ENCODE measurements around the gene C16orf86.

The C16orf86 gene

DNA sequence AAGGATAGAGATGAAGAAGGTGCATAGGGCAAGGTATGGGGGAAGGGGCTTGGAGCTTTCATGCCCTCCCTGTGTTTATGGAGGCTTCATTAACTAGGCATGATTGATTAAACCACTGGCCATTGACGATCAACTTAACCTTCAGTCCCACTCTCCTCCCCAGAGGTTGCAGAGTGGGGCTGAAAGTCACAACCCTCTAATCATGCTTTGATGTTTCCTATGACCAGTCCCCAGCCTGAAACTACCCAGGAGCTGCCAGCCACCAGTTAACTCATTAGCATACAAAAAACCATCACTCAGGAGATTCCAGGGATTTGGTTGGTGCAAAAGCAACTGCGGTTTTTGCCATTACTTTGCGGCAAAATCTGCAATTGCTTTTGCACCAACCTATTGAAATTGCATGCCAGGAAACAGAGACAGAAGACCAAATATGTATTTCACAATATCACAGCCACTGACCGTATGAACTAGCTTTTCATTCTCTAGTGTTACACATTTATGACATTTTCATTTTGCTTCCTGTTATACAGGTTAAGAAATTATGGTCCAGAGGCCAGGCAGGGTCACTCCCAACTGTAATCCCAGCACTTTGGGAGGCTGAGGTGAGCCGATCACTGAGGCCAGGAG lies 47.1 kb downstream of the C16orf86 start:
- Histone ChIP-seq H3K36me3 (no peaks in the 10 kb centered on the region), H3K9me3 (no peaks in the 10 kb centered on the region), H3K27ac (peak overlapping the region; percentile 82), H3K27me3 (no peaks in the 10 kb centered on the region), H3K4me1 (ENCODE audit: control insufficient read depth in 1 of 2, insufficient read depth in 1 of 2, low read depth in 1 of 2, low read length in 1 of 2) (peaks cover 64 to 77% of the 10 kb centered on the region in 2 experiments), H3K4me3 (ENCODE audit: low read depth in 1 of 2, low read length in 1 of 2) (peak overlapping the region; percentile 9 to 13)
- TF ChIP-seq, protein P1, sequence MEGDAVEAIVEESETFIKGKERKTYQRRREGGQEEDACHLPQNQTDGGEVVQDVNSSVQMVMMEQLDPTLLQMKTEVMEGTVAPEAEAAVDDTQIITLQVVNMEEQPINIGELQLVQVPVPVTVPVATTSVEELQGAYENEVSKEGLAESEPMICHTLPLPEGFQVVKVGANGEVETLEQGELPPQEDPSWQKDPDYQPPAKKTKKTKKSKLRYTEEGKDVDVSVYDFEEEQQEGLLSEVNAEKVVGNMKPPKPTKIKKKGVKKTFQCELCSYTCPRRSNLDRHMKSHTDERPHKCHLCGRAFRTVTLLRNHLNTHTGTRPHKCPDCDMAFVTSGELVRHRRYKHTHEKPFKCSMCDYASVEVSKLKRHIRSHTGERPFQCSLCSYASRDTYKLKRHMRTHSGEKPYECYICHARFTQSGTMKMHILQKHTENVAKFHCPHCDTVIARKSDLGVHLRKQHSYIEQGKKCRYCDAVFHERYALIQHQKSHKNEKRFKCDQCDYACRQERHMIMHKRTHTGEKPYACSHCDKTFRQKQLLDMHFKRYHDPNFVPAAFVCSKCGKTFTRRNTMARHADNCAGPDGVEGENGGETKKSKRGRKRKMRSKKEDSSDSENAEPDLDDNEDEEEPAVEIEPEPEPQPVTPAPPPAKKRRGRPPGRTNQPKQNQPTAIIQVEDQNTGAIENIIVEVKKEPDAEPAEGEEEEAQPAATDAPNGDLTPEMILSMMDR (IDR thresholded peaks at IDR 0.05): no peak

DNA sequence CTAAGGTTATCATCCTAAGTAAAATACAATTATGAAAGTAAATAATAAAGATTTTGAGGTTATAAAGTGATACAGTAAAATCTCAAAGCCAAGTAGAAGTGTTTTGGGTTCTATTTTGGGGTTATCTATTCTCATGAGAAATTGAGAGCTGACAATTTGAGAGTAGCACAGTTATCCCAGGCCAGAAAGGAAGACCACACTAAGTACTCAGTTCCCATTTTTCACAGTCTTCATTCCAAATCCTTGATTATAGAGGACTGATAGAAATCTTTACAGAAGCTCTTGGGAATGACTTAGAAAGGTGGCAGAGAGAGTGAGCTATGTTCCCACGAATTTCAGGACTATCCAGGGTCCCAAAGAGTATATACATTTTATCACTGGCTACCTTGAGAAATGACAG lies 47.9 kb downstream of the C16orf86 start:
- Histone ChIP-seq H3K36me3 (no peaks in the 10 kb centered on the region), H3K27me3 (no peaks in the 10 kb centered on the region), H3K27ac (peak overlapping the region; percentile 82), H3K4me3 (ENCODE audit: low read depth in 1 of 2, low read length in 1 of 2) (no peak overlapping the region), H3K4me1 (ENCODE audit: control insufficient read depth in 1 of 2, insufficient read depth in 1 of 2, low read depth in 1 of 2, low read length in 1 of 2) (peaks cover 65 to 73% of the 10 kb centered on the region in 2 experiments), H3K9me3 (no peaks in the 10 kb centered on the region)
- TF ChIP-seq, protein P1 (IDR thresholded peaks at IDR 0.05): no peak

DNA sequence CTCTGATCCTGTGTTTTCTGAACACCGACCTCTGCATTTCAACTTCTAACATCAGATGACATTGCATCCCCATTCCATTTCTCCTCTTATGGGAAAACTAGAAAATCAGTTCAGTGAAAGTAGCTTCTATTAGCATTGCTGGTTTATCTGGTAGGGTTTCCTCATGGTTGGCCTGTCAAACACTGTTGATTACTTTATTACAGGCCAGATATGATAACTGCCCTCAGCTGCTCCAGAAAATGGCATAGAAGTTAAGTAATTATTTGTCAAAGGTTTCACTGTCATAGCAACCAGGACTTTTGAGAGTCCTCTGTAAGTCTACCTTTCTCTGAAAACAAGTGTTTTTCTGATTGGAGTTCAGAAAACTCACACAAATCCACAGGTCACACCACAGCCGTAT lies 49.5 kb downstream of the C16orf86 start:
- Histone ChIP-seq H3K4me3 (ENCODE audit: low read depth in 1 of 2, low read length in 1 of 2) (no peak overlapping the region), H3K9me3 (no peaks in the 10 kb centered on the region), H3K27me3 (no peaks in the 10 kb centered on the region), H3K36me3 (no peaks in the 10 kb centered on the region), H3K27ac (peak overlapping the region; percentile 3), H3K4me1 (ENCODE audit: control insufficient read depth in 1 of 2, insufficient read depth in 1 of 2, low read depth in 1 of 2, low read length in 1 of 2) (peaks cover 75 to 76% of the 10 kb centered on the region in 2 experiments)
- TF ChIP-seq, protein P1 (IDR thresholded peaks at IDR 0.05): no peak
